Activated CD4-positive, alpha-beta memory T cell treated with anti-CD3 and anti-CD28 coated beads, Interleukin-2, amount 10 ng/mL, durations not matched to agents 7 days and 5 days (primary cell): ENCODE measurements around the gene ABTB1. TPM values are rescaled to one million over a fixed set of nuclear protein-coding genes. Genes with fewer than 3 reads are reported as not detected.

Experiments used
- CTCF ChIA-PET: fragments of 350-600 bp; sonication (Branson Sonifier 250); formaldehyde crosslinking; loops from one replicate; lab custom pipeline; 2021; ENCODE audit warnings: antibody characterized with exemption, inconsistent platforms; lab: Charles Lee
- POLR2A ChIA-PET: fragments of 350-600 bp; sonication (Branson Sonifier 250); formaldehyde crosslinking; loops from one replicate; lab custom pipeline; 2021; ENCODE audit warnings: antibody characterized with exemption; lab: Charles Lee
- DNase-seq: peaks from one replicate; pipeline ENCODE4 v3.0.0-alpha.2; 2020
- H3K27ac Mint-ChIP-seq: one replicate; pipeline ENCODE4 v1.8.0; 2021; ENCODE audit warnings: mild to moderate bottlenecking, mixed read lengths
- H3K27me3 Mint-ChIP-seq: one replicate; pipeline ENCODE4 v1.8.0; 2021; ENCODE audit warnings: mixed read lengths
- H3K36me3 Mint-ChIP-seq: one replicate; pipeline ENCODE4 v1.8.0; 2021; ENCODE audit warnings: low read depth, mixed read lengths
- H3K4me1 Mint-ChIP-seq: one replicate; pipeline ENCODE4 v1.8.0; 2021; ENCODE audit warnings: mixed read lengths
- H3K4me3 Mint-ChIP-seq: one replicate; pipeline ENCODE4 v1.8.0; 2021; ENCODE audit warnings: mild to moderate bottlenecking, mixed read lengths
- H3K9me3 Mint-ChIP-seq: one replicate; pipeline ENCODE4 v1.8.0; 2021; ENCODE audit warnings: mixed read lengths
- total RNA-seq, 2 experiments: library from RNA; stranded (reverse); gene quantifications; one replicate each; pipeline ENCODE4 v1.2.3, GENCODE V29; 2021

Gene ABTB1
- total RNA-seq, 2 experiments from 2014 or later = 34.3 to 38.8 TPM

DNA sequence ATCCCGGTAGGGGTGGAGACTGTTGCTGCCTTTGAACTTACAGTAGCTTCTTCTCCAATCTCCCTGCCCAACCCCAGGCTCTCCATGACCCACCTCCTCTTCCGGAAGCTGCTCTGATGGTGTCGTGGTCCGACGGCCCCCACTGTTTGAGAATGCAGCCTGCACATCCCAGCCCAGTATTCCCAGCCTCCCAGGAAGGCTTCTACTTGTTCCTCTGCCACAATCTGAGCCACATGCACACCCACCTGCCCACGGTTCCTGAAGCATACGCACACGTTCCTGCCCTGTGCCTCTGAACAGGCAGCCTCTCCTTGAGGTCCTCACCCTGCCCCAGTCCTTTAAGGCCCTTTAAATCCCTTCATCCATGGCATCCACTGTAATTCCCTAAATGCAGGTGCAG is 57.4 kb downstream of the ABTB1 start:
- ChIA-PET POLR2A (no interaction called here), CTCF (no interaction called here)
- H3K27ac Mint-ChIP-seq = no peak overlapping the region
- H3K4me3 Mint-ChIP-seq = no peak overlapping the region
- H3K27me3 Mint-ChIP-seq = peaks cover 25% of the 10 kb centered on the region
- no peak for DNase-seq
- no peaks in the 10 kb centered on the region for H3K9me3 Mint-ChIP-seq
- peaks cover 3% of the 10 kb centered on the region for H3K4me1 Mint-ChIP-seq
- H3K36me3 Mint-ChIP-seq = no peaks in the 10 kb centered on the region

Other genes with a start within 250 kb of the ABTB1 start
- 10 to 100 TPM; 22.6 to 23.3 TPM for gene TPRA1, start 82.2 kb upstream of the ABTB1 start, total RNA-seq
- 100 to 1,000 TPM; 117 to 123 TPM for gene MCM2, start 74.5 kb upstream of the ABTB1 start, total RNA-seq
- 1 to 10 TPM in 1 of 2 experiments, under 1 TPM in 1; 0.95 to 1.1 TPM for gene PODXL2, start 43.8 kb upstream of the ABTB1 start, total RNA-seq
- gene MGLL, start 149.6 kb downstream of the ABTB1 start, total RNA-seq = 1 to 10 TPM; 1.5 to 1.7 TPM
- not detected for gene KBTBD12, start 242.3 kb downstream of the ABTB1 start, total RNA-seq